H9 (cell line): ENCODE data around the gene RAB1A. TPM values are rescaled to one million over a fixed set of nuclear protein-coding genes. Genes with fewer than 3 reads are reported as not detected.

Experiments used
- DNase-seq: peaks from one replicate; pipeline ENCODE4 v3.0.0-alpha.2; 2017
- H2AFZ ChIP-seq: one replicate; pipeline ENCODE4 v1.6.1; 2013; ENCODE audit warnings: mild to moderate bottlenecking, low read length, control low read depth, moderate library complexity
- H2AK5ac ChIP-seq: 2 replicates; pipeline ENCODE4 v1.6.1; 2013; ENCODE audit warnings: low read length, control low read depth, mixed read lengths; ENCODE audit not compliant: insufficient read length
- H2BK120ac ChIP-seq: one replicate; pipeline ENCODE4 v1.6.1; 2013; ENCODE audit warnings: low read depth, mild to moderate bottlenecking, low read length, control low read depth, inconsistent platforms; ENCODE audit not compliant: poor library complexity, severe bottlenecking
- H2BK12ac ChIP-seq: 2 replicates; pipeline ENCODE4 v1.6.1; 2013; ENCODE audit warnings: low read length, control low read depth, mixed read lengths, low read depth; ENCODE audit not compliant: insufficient read length
- H2BK15ac ChIP-seq: 2 replicates; pipeline ENCODE4 v1.6.1; 2013; ENCODE audit warnings: low read depth, low read length, control low read depth
- H2BK20ac ChIP-seq: one replicate; pipeline ENCODE4 v1.6.1; 2013; ENCODE audit warnings: low read depth, mild to moderate bottlenecking, low read length, control low read depth, inconsistent platforms; ENCODE audit not compliant: poor library complexity, severe bottlenecking
- H2BK5ac ChIP-seq: 2 replicates; pipeline ENCODE4 v1.6.1; 2013; ENCODE audit warnings: low read length, control low read depth, mixed read lengths; ENCODE audit not compliant: insufficient read length
- H3K14ac ChIP-seq: 2 replicates; pipeline ENCODE4 v1.6.1; 2013; ENCODE audit warnings: low read length, control low read depth; ENCODE audit not compliant: insufficient read depth
- H3K18ac ChIP-seq: 2 replicates; pipeline ENCODE4 v1.6.1; 2013; ENCODE audit warnings: low read depth, mild to moderate bottlenecking, mixed read lengths, low read length, control low read depth; ENCODE audit not compliant: insufficient read length
- H3K23ac ChIP-seq: 2 replicates; pipeline ENCODE4 v1.6.1; 2013; ENCODE audit warnings: low read length, control low read depth, mixed read lengths, low read depth; ENCODE audit not compliant: insufficient read length
- H3K23me2 ChIP-seq: 2 replicates; pipeline ENCODE4 v1.6.1; 2013; ENCODE audit warnings: low read depth, mild to moderate bottlenecking, mixed read lengths, low read length, control low read depth; ENCODE audit not compliant: insufficient read length, poor library complexity, severe bottlenecking
- H3K27ac ChIP-seq: 2 replicates; pipeline ENCODE4 v1.5.1; 2013; ENCODE audit warnings: low read length, control low read depth, mixed read lengths, low read depth; ENCODE audit not compliant: insufficient read length
- H3K27me3 ChIP-seq: 2 replicates; pipeline ENCODE4 v1.6.1; 2013; ENCODE audit warnings: low read length, control low read depth, inconsistent platforms; ENCODE audit not compliant: insufficient read depth
- H3K4ac ChIP-seq: 2 replicates; pipeline ENCODE4 v1.6.1; 2013; ENCODE audit warnings: low read depth, mild to moderate bottlenecking, control low read depth, inconsistent platforms, low read length, moderate library complexity
- H3K4me1 ChIP-seq: 2 replicates; pipeline ENCODE4 v1.6.1; 2013; ENCODE audit warnings: low read length, control low read depth, inconsistent platforms; ENCODE audit not compliant: insufficient read depth
- H3K4me2 ChIP-seq: 2 replicates; pipeline ENCODE4 v1.6.1; 2013; ENCODE audit warnings: low read length, control low read depth, mixed read lengths; ENCODE audit not compliant: insufficient read length, insufficient read depth
- H3K56ac ChIP-seq: 2 replicates; pipeline ENCODE4 v1.6.1; 2013; ENCODE audit warnings: low read depth, mild to moderate bottlenecking, mixed read lengths, low read length, control low read depth; ENCODE audit not compliant: insufficient read length
- H3K79me1 ChIP-seq: 2 replicates; pipeline ENCODE4 v1.6.1; 2013; ENCODE audit warnings: low read depth, mild to moderate bottlenecking, moderate library complexity, low read length, control low read depth, inconsistent platforms; ENCODE audit not compliant: insufficient read depth, poor library complexity, severe bottlenecking
- H3K79me2 ChIP-seq: 2 replicates; pipeline ENCODE4 v1.6.1; 2013; ENCODE audit warnings: low read length, control low read depth, inconsistent platforms; ENCODE audit not compliant: insufficient read depth
- H3K9ac ChIP-seq: 2 replicates; pipeline ENCODE4 v1.6.1; 2013; ENCODE audit warnings: low read length, control low read depth, mixed read lengths; ENCODE audit not compliant: insufficient read length; ENCODE audit errors: extremely low read depth
- H3K9me3 ChIP-seq: one replicate; pipeline ENCODE4 v1.6.1; 2013; ENCODE audit warnings: low read depth, low read length, inconsistent platforms; ENCODE audit not compliant: control insufficient read depth
- H3T11ph ChIP-seq: one replicate; pipeline ENCODE4 v1.6.1; 2013; ENCODE audit warnings: mild to moderate bottlenecking, low read length, control low read depth, inconsistent platforms
- H4K20me1 ChIP-seq: one replicate; pipeline ENCODE4 v1.6.1; 2013; ENCODE audit not compliant: control insufficient read depth, insufficient read length, insufficient read depth
- H4K5ac ChIP-seq: 2 replicates; pipeline ENCODE4 v1.6.1; 2013; ENCODE audit warnings: low read depth, mild to moderate bottlenecking, mixed read lengths, low read length, control low read depth; ENCODE audit not compliant: insufficient read length
- H4K8ac ChIP-seq: replicated peaks from 2 replicates; pipeline ENCODE4 v1.6.1; 2013; ENCODE audit warnings: low read length, control low read depth, mixed read lengths, low read depth; ENCODE audit not compliant: insufficient read length
- H4K91ac ChIP-seq: 2 replicates; pipeline ENCODE4 v1.6.1; 2013; ENCODE audit warnings: low read depth, mild to moderate bottlenecking, moderate library complexity, mixed read lengths, low read length, control low read depth; ENCODE audit not compliant: insufficient read length
- H3K27ac Mint-ChIP-seq, 3 experiments: 2 replicates in 2 of 3; 3 replicates in 1 of 3; pipeline ENCODE4 v1.8.0; 2020 to 2021; ENCODE audit warnings: mixed read lengths in 3 of 3, mild to moderate bottlenecking in 1 of 3, moderate library complexity in 1 of 3
- H3K27me3 Mint-ChIP-seq: 2 replicates; pipeline ENCODE4 v1.8.0; 2021; ENCODE audit warnings: low read depth, mild to moderate bottlenecking, moderate library complexity, mixed read lengths
- H3K36me3 Mint-ChIP-seq, 3 experiments: 2 replicates in 2 of 3; 3 replicates in 1 of 3; pipeline ENCODE4 v1.8.0; 2020 to 2021; ENCODE audit warnings: low read depth in 3 of 3, mixed read lengths in 3 of 3; ENCODE audit not compliant: insufficient read depth in 1 of 3
- H3K4me1 Mint-ChIP-seq, 2 experiments: 2 replicates each; pipeline ENCODE4 v1.8.0; 2020; ENCODE audit warnings: mixed read lengths in 2 of 2
- H3K4me3 Mint-ChIP-seq, 2 experiments: 2 replicates in 1 of 2; 3 replicates in 1 of 2; pipeline ENCODE4 v1.8.0; 2020 to 2021; ENCODE audit warnings: mild to moderate bottlenecking in 2 of 2, mixed read lengths in 2 of 2, moderate library complexity in 1 of 2
- H3K9me3 Mint-ChIP-seq, 2 experiments: 2 replicates in 1 of 2; 3 replicates in 1 of 2; pipeline ENCODE4 v1.8.0; 2020; ENCODE audit warnings: mild to moderate bottlenecking in 2 of 2, mixed read lengths in 2 of 2, moderate library complexity in 1 of 2
- WGBS: extraction: QIAGEN DNeasy Blood & Tissue Kit; methylation state at CpG from one replicate; pipeline ENCODE4 v1.1.7; 2013; ENCODE audit warnings: missing lambda C conversion rate, low lambda C conversion rate, mixed read lengths; ENCODE audit not compliant: insufficient read length; ENCODE audit errors: extremely low coverage; 5-methylcytosine and 5-hydroxymethylcytosine counted together
- total RNA-seq: library from RNA; stranded (reverse); gene quantifications from 2 replicates; pipeline ENCODE4 v1.2.1, GENCODE V29; 2021
- TF ChIP-seq, protein P1 (sequence below): fragments of 200-600 bp; sonication (generic); conservative IDR thresholded peaks from 3 replicates; pipeline ENCODE4 v1.8.0; 2021; ENCODE audit warnings: antibody characterized with exemption, mild to moderate bottlenecking

RAB1A gene
- total RNA-seq, 1 experiment from 2014 or later: 112 TPM

DNA sequence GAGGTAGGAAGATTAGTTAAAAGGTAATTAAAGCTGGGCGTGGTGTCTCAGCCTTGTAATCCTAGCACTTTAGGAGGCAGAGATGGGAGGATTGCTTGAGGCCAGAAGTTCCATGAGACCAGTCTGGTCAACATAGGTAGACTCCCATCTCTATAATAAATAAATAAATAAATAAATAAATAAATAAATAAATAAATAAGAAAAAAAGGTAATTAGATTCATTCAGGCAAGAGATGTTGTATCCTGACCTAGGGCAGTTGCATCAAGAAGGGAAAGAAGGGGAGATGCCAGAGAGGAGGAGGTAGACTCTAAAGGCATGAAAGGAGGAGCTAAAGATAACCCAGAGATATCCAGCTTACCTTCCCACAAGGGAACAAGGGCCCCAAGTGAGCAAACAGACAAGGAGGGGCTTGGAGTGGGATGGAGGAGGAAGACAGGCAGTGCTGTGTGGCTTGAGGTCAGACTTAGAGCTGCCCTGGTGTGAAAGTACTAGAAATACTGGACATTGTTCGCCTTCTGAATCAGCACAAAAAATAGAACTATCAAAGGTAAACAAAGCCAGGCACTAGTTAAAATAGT lies 7.4 kb upstream of the RAB1A start:
- no peak overlapping the region for H2BK5ac ChIP-seq

More for the DNA sequence above, 7.4 kb upstream of the RAB1A start:
- no peak overlapping the region for H2BK120ac ChIP-seq
- no peak overlapping the region for H2AK5ac ChIP-seq
- no peak for DNase-seq
- H3K9ac ChIP-seq: no peak overlapping the region
- H3K56ac ChIP-seq: no peak overlapping the region
- TF ChIP-seq, protein P1, sequence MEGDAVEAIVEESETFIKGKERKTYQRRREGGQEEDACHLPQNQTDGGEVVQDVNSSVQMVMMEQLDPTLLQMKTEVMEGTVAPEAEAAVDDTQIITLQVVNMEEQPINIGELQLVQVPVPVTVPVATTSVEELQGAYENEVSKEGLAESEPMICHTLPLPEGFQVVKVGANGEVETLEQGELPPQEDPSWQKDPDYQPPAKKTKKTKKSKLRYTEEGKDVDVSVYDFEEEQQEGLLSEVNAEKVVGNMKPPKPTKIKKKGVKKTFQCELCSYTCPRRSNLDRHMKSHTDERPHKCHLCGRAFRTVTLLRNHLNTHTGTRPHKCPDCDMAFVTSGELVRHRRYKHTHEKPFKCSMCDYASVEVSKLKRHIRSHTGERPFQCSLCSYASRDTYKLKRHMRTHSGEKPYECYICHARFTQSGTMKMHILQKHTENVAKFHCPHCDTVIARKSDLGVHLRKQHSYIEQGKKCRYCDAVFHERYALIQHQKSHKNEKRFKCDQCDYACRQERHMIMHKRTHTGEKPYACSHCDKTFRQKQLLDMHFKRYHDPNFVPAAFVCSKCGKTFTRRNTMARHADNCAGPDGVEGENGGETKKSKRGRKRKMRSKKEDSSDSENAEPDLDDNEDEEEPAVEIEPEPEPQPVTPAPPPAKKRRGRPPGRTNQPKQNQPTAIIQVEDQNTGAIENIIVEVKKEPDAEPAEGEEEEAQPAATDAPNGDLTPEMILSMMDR: no peak
- H3K27me3 ChIP-seq: no peaks in the 10 kb centered on the region
- Mint-ChIP-seq H3K4me1 (no peaks in the 10 kb centered on the region; a peak in 1 of 4 replicates), H3K27me3 (no peaks in the 10 kb centered on the region; the same call in 1 of the 2 replicates), H3K36me3 (no peaks in the 10 kb centered on the region), H3K27ac (no peak overlapping the region), H3K9me3 (no peaks in the 10 kb centered on the region), H3K4me3 (no peak overlapping the region)
- WGBS: no CpG with 5 or more reads among the region's 2 CpGs
- no peak overlapping the region for H3K27ac ChIP-seq
- no peak overlapping the region for H4K5ac ChIP-seq
- no peaks in the 10 kb centered on the region for H3K79me2 ChIP-seq
- no peaks in the 10 kb centered on the region for H3K79me1 ChIP-seq
- no peak overlapping the region for H2BK15ac ChIP-seq
- no peak overlapping the region for H3K14ac ChIP-seq
- H3K18ac ChIP-seq: no peak overlapping the region
- no peaks in the 10 kb centered on the region for H3K23me2 ChIP-seq
- H3K4me1 ChIP-seq: no peaks in the 10 kb centered on the region
- no peak overlapping the region for H3T11ph ChIP-seq
- no peak overlapping the region for H2BK20ac ChIP-seq
- no peaks in the 10 kb centered on the region for H4K20me1 ChIP-seq
- no peak overlapping the region for H2AFZ ChIP-seq
- no peak overlapping the region for H4K91ac ChIP-seq
- H4K8ac ChIP-seq: no peak overlapping the region
- H3K4ac ChIP-seq: no peak overlapping the region
- H2BK12ac ChIP-seq: no peak overlapping the region
- no peak overlapping the region for H3K23ac ChIP-seq
- H3K4me2 ChIP-seq: no peak overlapping the region
- no peaks in the 10 kb centered on the region for H3K9me3 ChIP-seq
